CD4-positive, alpha-beta T cell treated with Interleukin-6 at 100 ng/mL for 8 hours (primary cell): ENCODE measurements around the gene GATM.
"Not testable (repeated sequence)": the region's sequence is repeated elsewhere in the genome, so short reads cannot be mapped to it uniquely, and the experiment has no call there.

ENCODE experiments used
- DNase-seq: peaks from one replicate; pipeline ENCODE4 v3.0.0-alpha.2; 2020; ENCODE audit warnings: mixed read lengths, low spot score

GATM gene

DNA sequence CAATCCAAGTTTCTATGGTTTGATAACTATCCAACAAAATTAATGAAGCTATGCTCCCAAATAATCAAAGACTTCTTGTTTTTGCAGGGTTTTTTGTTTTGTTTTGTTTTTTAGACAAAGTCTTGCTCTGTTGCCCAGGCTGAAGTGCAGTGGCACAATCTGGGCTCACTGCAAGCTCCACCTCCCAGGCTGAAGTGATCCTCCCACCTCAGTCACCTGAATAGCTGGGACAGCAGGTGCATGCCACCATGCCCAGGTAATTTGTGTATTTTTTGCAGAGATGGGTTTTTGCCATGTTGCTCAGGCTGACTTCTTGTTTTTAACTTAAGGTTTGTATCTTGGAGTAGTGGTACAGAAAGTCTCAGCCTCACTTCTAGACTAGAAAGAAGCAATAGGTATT, 11.0 kb upstream of the GATM start:
- DNase-seq = no peak

DNA sequence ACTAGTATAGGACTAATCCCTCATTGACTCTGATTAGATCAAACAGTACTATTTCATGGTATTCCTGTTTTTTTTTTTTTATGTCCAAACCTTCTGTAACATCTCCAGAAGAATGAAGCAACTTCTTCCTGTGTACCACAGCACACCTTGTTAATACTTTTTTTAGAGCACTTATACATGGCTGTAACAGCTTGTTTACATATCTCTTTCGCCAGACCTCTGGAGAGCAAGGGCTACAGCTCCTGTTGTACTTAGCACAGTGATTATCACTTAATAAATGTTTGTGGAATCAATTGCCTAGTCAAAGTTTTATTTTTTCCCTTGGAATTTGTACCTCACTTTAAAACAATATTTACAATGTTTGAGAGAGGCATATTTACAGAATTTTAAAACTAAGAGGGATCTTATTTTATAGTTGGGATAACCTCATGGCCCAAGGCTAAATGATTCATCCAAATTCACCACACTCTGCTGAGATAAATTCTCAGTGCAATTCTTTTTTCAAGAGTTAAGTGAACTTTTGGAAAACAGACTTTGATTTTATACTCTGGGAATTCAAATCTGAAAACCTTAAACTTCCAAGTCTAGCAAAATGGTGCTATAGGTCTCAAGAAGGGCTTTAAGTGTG, 9.2 kb upstream of the GATM start:
- no peak for DNase-seq

DNA sequence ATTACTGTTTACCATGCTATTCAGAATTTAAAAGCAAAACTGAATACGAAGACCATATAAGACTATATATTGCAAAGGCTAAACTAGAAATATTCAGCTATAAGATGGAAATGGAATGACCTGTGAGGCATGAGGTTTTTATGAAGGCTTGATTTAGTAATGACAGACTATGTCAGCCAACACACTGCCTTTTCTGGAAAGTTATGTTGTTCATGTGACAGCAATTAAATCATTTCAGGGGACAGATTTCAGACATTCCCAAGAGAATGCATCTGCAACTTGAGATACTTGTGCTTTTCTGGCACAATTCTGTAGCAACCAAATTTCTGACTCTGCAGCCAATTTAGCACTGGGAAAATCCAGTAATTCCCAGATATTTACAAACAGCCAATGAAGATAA, 8.6 kb upstream of the GATM start:
- DNase-seq = no peak

DNA sequence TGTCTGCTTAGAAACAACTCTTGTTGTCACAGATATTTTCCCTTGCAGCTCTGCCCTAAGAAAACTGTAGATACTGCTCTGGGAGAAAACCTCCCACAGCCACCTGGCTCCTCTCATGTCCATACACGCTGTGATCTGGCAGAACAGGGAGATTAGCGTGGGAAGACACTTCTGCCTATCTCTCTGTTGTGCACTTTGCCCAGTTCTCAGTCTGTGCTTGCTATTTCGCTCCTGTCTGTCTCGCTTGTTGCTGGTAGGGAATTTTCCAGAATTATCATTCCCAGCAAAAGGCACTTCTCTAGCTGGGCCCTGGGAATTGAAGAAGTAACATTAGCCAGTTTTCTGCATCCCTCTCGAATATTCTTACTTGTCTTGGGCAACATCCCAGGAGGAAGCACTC, 8.1 kb upstream of the GATM start:
- no peak for DNase-seq

DNA sequence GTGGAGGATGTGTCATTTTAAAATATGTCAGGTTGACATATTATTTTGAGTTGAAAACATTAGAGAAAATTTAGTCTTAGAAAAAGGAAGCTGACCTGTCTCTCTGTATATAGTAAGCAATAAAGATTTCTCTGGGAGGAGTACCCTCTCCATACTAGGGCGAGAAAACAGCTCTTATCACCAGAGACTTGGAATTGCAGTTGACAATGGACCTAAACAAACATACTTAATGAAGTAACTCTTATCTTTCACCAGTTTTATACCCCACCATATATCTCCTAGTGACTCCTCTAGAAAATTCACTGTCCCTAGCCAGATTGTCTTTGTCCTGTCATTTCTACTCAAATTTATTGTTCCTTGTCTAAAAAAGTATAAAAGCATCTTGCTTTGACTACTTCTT, 7.2 kb upstream of the GATM start:
- no peak for DNase-seq

DNA sequence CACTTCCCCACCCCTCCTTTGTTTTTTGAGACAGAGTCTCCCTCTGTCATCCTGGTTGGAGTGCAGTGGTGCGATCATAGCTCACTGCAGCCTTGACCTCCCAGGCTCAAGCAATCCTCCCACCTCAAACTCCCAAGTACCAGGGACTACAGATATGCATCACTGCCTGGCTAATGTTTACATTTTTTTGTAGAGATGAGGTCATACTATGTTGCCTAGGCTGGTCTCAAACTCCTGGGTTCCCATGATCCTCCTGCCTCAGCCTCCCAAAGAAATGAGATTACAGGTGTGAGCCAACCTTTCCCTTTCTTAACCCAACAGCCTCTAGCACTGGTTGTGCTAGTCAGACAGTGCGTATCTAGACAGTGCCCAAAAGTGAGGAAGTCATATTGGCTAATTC, 6.4 kb upstream of the GATM start:
- DNase-seq = no peak

DNA sequence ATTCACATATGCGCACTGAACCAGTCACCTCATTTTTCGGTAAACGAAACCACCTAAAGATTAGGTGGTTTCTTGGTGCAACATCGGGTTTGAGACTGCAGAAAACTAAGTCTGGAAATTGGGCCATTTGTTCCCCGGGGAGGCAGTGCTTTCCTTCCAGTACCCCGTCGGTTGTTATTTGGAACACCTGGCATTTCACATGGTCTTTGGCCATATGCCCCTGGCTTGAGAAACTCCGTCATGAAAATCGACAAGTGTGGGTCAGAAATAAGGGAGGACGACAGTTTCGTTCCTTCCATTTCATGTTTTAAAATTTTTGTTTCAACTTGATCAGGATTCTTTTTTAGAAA, 544 bp upstream of the GATM start:
- DNase-seq = no peak

DNA sequence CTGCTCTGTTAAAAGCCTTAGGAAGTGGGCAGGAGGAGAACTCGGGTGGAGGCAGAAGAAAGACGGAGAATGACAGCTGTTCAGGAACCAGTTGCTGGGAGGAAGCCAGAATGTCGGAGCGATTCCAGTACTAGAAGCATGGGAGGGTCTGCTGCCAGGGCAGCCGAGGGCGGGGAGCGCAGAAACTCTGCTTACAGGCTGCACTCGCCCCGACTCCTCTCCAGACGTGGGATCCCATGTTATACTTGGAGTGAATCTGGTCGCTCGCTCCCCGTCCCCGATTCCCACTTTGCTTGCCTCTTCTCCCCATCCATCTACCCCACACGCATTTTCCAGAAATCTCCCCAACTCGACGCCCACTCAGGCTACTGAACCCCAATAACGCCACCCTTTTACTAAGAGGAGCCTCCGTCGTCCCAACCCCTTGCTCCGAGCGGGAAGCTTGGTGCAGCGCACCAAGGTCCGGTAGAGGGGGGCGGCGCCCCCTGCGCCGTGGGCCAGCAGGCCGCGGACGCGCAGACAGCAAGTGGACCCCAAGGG, 665 bp downstream of the GATM start:
- no peak for DNase-seq

DNA sequence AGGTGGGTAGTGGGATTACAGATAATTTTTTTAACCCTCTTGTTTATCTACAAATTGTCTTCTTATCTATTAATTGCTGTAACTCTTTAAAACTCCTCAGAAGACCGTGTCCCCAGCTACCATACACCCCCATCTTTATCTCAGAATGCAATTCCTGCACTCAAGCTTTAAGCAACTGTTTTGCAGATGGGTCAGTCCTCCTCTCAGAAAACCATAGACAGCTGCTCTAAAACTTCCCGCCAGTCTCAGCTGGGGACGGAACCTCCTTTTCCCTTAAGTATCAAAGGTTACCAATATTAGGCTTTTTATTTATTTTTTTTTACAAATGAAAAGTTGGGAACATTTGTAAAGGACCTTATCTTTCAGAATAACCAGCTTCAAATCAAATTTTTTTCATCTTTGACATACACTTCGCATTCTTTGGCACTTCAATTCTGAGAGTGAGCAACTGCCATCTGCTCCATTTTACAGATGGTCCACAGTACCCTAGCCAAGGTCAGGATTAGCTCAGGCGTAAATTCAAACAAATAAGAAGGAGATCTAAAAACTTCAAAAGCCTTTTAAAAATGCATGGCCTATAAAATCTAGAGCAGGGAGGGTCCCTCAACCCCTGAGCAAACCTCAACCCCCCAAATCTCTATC, 1.3 kb downstream of the GATM start:
- no peak for DNase-seq

DNA sequence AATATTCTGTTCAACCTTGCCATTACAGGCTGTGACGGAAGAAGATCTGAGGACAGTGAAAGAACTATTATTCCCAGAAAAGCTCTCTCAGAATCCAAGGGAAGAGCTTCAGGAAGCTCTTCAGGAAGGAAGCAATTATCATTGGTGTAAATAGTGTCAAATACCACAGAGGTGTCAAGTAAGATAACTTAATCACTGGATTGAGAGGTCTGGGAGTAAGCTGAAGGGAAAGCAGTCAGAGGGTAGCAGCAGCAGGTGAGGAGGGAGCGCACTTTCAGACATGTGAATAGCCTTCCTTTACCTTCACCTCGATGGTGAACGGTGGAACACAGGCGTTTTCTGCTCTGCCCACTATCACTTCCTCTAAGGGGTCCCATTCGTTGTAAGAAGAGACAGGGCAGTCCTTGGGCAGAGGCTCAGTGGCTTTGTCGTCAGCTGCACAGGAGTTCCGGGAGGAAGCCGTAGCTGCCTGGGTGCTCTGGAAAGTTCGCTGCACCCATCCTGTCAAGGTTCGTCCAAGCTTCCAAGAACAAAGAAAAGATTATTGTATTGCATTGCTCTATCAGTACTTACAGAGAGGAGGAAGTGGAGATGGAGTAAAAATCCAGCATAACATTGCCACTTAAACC, 1.9 kb downstream of the GATM start:
- DNase-seq = peak; percentile 1

DNA sequence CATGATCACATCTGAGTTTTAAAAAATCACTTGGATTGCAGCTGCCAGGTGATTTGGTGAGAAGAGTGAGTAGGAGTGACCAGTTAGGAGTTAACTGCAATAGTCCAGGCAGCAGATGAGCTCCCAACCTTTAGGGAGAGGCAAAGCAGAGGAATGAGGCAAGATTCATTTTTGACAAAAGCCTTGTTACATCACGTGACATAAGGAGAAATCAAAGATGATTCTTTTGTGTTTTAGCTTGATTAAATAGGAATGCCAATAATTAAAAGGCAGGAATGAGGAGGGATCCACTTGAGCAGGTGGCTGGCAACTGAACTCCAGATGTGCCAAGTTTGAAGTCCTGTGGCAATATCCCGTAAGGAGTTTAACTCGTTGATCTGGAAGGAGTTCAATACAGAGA, 2.5 kb downstream of the GATM start:
- DNase-seq = no peak

DNA sequence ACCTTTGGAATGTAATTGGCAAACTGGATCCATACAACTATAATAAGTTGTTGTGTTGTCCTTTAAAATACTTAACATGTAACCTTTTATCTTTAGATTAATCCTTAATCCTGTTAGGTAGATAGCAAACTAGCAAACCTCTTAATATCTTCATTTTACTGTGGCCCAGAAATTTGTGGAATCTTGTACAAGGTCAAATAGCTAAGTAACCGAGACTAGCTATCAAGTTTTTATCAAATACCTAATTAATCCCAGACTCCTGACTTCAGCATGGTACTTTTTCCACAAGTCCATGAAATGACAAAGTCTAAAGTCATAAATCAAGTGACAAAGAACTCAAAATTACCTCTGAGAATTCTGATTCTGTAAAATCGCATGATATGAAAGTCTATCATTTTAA, 4.4 kb downstream of the GATM start:
- DNase-seq = no peak

DNA sequence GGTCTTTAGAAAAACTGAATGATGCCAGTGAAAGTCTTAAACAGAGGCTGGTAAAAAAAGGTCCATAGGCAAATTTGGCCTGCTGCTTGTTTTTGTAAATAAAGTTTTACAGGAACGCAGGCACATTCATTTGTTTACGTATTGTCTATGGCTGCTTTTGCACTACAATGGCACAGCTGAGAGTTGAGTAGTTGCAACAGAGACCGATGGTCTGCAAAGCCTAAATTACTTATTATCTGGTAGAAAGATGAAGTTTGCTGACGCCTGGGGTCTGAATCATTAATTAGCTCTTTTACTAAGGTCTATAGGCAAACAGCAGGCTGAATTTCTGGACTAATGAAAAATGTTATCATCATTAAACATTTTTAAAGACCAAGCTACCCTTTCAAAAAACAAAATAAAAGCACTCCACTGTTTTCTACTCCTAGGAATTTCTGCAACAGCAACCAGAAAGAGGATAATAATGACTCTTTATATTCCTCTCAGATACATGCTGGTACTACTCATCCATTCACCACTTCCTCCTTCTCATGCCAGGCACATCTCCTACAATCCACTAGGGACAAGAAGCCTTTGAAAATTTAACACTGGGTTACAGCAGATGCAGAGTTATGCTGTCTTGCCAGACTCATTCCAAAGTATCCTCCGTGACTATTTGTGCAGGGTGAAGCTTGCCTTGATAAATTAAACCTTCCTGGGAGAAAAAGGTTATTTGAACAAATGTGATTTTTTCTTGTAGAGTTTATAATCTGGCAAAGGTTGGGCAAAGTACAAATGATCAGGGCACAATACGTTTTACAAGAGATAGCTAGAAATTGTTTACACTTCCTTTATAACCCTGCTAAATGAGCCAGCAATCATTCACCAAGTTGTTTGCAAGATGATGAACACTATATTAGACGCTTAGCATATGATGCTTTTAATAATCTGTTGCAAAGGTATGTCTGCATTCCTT, 6.0 kb downstream of the GATM start:
- DNase-seq = no peak

DNA sequence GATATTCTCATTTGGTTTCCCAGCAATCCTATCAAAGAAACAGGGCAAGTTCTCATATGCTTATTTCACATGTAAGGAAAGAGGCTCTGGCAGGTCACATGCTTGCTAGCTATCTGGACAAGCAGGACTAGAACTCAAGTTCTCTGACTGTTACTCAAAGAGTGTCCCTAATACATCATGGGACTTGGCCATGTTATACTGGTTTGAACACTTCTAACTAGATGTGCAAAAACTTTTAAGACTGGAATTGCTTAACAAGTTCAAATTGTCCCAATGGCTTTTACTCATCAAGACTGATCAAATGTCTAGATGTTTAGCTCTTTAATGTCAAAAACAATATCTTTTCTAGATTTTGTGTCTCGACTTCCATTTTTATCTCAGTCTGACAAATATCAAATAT, 6.8 kb downstream of the GATM start:
- DNase-seq = no peak

DNA sequence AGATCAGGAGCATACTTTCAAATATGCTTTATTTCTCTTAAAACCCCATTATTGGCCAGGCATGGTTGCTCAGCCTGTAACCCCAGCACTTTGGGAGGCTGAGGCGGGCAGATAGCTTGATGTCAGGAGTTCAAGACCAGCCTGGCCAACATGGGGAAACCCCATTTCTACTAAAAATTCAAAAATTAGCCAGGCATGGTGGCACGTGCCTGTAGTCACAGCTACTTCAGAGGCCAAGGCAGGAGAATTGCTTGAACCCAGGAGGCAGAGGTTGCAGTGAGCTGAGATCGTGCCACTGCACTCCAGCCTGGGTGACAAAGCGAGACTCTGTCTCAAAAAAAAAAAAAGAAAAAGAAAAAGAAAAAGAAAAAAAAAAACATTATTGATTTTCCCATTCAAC, 8.3 kb downstream of the GATM start:
- not testable (repeated sequence) for DNase-seq

DNA sequence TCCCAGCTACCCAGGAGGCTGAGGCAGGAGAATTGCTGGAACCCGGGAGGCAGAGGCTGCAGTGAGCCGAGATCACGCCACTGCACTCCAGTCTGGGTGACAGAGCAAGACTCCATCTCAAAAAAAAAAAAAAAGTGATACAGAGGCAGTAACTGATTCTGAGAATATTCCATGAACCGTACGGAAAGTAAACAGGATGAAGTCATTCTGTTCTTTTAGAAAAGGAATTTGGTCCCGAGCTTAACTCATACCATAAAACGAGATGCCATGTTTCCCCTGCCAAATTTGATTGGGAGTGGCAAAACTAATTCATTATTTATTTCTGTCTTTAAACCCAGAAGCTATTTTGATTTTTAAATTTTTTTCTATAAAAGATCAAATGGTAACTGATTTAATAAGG, 11.1 kb downstream of the GATM start:
- not testable (repeated sequence) for DNase-seq

DNA sequence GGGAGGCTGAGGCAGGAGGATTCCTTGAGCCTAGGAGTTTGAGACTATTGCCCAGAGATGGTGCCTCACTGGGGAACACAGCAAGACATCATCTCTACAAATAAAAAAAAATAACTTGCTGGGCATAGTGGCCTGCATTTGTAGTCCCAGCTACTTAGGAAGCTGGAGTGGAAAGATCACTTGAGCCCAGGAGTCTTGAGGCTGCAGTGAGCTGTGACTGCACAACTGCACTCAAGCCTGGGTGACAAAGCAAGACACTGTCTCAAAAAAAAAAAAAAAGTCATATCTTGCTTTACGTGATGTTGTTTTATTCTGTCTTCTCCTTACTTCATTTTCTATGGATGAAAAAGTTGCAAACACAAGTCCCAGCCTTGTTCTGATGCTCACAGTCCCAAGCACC, 14.1 kb downstream of the GATM start:
- no peak for DNase-seq

DNA sequence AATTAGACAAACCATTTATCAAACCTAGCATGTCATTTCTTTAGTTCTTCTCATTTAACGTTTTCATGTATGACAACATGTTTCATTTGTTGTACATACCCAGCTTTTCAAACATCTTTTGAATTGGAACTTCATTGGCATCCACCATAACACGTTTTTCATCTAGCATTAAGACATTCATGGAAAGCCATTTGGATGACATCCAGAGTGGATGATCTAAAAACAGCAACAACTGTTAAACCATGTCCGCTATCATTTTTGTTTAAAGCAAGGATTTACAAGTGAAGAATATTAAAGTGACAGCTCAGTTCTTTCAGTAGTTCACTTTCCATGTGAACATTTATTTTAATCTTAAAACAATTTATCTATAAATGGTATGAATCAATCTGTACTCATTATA, 14.5 kb downstream of the GATM start:
- DNase-seq = no peak

DNA sequence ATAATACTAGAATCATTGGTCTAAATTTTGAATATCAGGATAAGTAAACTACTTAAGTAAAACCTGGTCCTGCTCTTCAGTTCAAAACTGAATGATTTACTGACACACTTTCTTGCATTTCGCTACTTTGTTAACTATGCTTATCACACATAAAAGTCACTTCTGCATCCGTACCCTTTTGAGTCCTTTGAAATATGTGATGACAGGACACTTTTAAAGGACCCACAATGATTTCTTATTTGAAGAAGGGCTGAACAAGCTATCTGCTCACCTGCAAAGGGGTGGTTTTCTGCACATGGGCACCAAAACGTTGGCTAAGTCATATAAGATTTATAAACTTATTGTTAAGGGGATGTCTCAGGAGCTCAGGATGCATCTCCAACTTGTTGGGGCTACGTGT, 15.0 kb downstream of the GATM start:
- no peak for DNase-seq

DNA sequence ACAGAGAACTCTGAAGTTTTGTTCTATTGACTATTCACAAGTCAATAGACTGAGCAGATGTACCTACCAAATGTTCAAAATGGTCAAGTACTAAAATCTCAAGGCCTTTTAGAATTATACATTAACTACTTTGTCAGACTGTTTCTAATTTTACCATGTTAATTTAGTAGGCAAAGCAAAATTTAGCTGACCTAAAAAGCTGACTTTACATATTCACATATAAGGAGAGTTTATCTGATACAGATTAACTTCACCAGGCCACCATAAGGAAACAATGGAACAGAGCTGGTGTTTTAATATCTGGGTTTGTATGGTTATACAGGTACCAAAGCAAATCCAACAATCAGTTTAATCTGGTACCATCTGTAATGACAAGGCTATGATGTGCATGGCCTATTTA, 15.9 kb downstream of the GATM start:
- no peak for DNase-seq

DNA sequence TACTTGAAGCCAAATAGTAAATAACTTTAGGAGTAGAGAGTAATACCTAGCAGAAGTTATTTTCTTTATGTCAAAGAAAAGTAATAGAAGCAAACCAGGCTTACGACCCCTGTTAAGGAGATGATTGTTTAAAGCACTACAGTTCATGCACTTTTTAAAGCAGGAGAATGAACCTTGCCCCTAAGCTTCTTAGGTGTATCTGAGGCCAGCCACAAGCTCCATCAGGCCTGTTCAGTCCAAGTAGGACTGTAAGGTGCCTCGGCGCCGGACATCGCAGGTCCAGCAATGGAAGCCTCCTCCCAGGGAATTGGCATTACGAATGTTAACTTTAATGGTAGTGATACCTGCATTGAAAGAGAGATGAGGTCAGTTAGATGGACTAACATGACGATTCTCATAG, 16.5 kb downstream of the GATM start:
- DNase-seq = no peak

DNA sequence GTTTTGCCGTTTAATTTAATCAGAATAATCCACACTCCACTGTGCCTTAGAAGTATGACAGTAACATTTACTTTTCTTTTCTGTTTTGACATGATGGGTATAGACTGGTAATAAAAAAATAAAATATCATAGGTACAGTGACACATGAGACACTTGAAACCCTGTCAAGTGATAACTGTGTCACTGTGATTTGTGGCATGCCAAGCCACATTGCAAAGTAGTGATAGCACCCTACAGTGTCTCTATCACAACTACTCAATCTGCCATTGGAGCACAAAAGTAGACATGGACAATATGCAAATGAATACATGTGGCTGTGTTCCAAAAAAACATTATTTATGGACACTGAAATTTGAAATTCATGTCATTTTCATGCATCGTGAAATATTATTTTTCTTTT, 22.5 kb downstream of the GATM start:
- no peak for DNase-seq

DNA sequence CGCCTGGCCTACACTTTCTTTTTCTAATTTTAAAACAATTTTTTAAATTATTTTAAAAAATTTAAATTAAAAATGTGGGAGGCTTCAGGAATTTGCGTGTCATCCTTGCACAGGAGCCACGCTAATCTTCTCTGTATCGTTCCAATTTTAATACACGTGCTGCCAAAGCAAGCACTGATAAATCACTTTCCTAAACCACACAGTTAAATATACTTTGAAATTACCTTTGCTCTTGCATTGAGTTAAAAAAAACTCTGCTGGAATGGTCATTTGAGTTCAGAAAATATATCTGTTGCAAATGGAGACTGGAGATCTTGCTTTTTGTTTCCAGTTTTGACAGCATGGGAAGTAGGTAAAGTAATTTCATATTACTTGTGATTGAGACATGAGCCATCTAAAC, 23.6 kb downstream of the GATM start:
- DNase-seq = no peak
